Glomerular visceral epithelial cell (primary cell): Measurements from ENCODE around the gene ANKS6.

Experiments used
- DNase-seq: peaks from one replicate; pipeline ENCODE4 v3.0.0-alpha.2; 2016; ENCODE audit errors: extremely low spot score

The ANKS6 gene

DNA sequence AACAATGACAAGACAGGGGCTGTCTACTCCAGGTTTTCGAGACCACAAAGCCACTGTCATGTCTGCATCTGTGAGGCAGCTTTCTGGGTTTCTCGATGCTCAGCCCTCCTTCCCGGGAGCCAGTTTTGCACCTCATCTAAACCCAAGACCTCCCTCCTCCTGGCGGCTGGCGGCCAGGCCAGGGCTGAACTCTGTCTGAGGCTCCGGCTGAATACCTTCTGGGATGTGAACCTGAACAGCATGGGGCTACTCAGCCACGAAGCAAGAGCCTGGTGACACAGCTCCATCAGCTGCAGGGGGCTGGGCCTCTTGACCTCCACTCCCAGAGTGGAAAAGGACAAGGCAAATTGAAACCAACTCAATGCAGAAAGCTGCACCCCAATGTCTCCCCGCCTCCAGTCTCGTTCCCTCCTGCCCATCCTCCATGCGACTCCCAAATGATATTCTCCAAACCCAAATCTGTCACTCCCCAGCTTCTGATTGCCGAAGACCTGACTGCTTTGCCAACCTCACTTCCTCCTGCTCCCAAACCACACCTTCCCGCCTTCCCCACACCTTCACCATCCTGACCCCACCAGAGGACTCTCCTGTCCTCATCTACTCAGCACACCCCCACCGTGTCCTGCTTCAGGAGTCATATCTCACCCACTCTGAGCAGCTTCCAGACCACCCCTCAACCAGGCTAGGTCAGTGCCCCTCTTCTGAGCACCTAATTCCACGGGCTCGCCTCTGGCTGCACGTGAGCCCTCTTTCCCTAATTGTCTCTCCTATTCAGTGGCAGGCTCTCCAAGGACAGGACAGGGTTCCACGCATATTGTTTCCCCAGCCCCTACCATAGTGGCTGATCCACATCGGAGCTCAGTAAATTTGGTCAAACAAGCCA lies 4.5 kb downstream of the ANKS6 start:
- peak; percentile 91 for DNase-seq

GRCh38 chr9:98790842-98791607 lies 5.3 kb downstream of the ANKS6 start:
- DNase-seq, result peak; percentile 98

- no peak for DNase-seq
Measured at GRCh38 chr9:98790134-98790841, 6.1 kb downstream of the ANKS6 start.

DNA sequence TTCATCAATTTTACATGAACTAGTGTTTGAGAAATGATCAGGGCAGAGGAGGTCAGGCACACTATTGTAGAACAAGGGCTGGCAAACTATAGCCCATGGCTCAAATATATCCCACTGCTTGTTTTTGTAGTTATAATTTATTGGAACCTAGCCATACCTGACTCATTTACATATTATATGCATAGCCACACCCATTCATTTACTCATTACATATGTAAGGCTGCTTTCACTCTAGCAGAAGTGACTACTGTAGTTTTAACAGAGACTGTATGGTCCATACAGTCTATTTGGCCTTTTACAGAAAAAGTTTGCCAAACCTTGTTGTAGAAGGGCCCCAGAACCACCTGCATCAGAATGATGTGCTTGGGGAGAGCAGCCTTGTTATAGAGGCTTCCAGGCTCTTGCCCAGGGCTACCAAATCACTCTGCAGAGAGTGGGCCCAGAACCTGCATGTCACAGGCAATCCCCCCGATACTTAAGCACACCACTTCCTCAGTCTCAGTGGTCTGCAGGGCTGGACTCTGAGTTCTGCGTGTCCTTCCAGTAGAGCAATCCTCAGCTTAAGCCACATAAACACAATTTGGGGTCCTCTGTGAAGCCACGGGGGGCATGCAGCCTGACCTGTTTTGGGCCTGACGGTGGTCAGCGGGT lies 6.7 kb downstream of the ANKS6 start:
- DNase-seq, result no peak

DNA sequence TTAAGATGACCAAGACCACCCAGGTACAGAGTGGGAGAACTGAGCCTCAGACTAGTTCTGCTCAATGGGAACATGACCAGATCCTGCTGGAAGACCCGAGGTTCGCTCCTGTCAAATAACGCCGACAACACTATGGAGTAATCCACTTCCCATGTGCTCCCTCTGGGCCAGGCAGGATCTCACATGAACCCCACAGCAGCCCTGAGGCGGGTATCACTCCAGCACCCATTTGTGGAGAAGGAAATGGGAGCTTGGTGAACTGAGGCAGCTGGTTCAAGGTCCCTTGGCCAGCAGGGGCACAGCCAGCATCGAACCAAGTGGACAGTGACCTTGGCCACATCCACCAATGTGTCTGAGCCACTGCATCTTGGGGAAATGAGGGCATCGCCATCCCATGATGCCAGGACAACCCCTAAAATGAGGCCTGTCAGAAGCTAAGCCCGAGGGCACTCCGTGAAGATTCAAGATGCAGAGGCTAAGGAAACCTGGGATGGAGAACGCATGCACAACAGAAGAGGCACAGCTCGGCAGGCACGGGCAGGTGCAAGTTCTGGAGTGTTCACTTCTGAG lies 8.5 kb downstream of the ANKS6 start:
- DNase-seq, result no peak

DNA sequence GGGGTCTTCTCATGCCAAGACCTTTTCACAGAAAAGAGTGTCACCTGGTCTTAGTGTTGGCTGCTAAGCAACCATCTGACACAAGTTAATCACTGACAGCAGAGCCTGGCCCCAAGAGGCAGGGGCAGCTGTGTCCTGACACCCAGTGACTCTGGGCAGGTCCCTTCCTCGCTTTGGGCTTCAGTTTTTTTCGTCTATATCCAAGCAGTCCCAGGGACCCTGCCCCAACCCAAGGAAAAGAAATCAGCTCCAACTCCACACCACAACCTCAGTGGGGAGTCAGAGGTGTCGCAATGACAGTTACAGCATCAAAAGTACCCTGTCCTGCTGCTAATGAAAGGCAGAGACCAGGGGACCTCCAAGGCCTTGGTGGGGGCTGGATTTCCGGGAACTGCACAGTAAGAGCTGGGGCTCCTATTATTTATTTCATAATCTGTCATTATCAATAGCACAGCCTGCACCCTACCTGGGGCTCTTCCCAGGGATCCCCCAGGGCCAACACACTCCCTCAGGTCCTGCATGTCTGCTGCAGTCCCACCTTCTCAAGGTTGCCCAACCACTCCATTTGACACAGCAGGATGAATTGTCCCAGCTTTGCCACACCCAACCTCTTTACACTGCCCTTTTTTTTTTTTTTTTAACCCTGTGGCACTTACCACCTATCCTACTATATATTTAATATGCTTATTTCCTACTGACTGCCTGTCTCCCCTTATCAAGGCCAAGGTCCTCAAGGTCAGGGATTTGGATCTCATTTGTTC lies 9.4 kb downstream of the ANKS6 start:
- no peak for DNase-seq

GRCh38 chr9:98784831-98785806 lies 11.2 kb downstream of the ANKS6 start:
- DNase-seq, result no peak

DNA sequence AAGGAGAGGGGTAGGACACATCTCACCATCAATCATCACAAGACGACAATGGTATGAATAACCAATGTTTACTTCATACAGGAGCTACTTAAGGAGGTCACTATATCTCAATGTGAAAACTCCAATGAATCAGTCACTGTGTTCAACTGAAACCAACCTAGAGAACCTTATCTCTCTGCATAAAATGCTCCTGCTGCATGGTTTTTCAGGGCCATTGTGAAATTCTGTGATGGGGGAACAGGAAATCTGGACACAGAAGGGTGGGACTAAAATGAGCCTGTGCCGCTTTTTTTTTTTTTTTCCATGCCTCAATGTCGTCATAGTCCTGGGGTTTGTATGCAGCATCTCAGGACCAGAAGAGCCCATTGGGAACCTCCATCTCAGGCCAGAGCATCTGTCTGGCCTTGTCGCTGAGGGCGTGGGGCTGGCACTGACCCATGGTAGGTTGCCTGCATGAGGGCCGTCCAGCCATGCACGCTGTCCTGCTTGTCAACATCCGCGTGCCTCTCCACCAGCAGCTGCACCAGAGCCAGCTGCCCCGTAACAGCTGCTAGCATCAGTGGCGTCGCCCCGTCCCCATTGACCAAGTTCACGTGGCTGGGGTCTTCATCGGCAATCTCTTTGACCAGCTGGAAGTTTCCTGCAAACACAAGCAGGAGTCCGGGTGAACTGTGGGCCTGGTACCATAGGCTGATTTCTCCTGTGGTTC lies 12.7 kb downstream of the ANKS6 start:
- DNase-seq, result no peak

DNA sequence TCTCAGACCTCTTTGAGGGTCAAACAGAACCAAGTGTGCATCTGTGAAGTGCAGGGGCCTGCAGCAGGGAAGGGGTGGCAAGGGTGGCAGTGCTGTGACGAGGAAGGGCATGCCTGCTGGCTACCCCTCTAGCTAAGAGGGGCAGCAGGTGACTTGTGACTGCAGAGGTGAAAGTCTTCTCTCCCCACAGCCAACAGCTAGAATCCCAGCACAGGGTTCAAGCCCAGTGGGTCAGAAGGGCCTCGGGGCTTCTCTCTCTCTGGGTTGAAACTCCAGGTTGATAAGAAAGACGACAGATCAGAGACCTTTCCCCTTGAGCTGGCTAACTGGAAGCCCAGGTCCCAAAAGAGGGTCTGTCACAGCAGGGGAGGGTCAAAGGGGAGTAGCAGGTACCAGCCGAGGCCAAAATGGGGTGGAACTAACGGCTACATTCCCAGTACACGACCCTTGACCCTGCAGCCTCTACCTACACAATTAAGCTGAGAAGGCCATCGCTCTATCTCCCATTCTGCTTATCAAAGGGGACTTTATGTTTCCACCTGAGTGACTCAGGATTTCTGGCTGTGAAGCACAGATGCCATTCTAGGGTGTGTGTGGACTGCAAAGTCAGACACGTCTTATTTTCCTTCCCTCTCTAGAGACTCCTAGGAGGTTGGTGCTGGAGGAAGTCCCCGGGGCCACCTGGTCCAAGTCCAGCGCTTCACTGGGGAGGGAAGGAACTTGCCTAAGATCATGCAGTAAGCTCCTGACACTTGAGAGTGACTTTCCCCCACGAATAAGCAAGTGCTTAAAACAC lies 14.6 kb downstream of the ANKS6 start:
- no peak for DNase-seq

DNA sequence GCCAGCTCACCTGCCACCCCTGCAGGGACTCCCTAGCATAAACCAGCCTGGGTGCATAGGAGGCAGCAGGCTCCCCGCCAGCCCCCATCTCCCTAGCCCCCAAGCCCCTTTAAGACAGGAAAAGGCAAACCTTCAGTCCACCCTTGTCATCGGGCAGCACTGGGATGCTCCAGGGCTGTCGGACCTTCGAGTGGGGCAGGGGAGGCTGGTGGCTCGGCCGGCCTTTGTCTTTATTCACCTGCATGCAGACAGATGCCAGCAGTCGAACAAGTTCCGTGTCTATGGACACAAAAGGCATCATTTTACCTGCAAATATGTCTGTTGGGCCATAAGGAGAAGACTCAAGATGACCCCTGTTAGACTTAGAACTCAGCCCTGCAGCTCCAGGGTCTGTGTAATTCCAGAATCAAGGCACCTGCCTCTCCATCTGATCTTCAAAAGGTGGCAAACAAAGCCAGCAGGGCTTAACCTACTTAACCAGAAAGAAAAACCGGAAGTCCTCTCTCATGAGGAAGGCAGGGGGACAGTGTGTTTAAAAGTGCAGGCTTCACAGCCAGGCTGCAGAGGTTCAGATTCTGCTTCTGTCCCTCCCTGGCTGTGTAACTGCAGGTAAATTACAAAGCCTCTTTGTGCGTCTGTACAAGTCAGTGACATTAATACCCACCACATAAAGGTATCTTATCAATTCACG lies 16.2 kb downstream of the ANKS6 start:
- no peak for DNase-seq

GRCh38 chr9:98778711-98779530 lies 17.4 kb downstream of the ANKS6 start:
- DNase-seq, result peak; percentile 56

DNA sequence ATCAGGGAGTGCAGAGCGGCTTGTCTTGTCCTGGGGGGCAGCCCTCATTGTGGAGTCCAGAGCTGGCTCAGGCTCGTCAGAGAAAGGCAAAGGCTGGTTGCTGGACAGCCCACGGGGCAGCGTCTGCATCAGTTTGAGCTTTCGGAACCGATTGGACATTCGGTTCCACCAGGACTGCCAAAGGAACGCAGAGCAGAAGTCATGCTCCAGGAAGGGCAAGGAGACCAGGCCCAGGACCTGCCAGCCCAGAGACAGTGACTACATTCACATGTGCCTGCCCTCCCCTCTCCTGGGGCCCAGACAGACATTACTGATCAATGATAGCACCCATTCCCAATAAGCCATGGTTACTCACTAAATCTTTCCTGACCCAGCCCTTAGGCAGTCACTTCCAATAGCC lies 18.1 kb downstream of the ANKS6 start:
- DNase-seq, result no peak

GRCh38 chr9:98777618-98778017 lies 18.7 kb downstream of the ANKS6 start:
- DNase-seq, result no peak

- DNase-seq, result peak; percentile 59
Measured at GRCh38 chr9:98775831-98776441, 20.4 kb downstream of the ANKS6 start.

DNA sequence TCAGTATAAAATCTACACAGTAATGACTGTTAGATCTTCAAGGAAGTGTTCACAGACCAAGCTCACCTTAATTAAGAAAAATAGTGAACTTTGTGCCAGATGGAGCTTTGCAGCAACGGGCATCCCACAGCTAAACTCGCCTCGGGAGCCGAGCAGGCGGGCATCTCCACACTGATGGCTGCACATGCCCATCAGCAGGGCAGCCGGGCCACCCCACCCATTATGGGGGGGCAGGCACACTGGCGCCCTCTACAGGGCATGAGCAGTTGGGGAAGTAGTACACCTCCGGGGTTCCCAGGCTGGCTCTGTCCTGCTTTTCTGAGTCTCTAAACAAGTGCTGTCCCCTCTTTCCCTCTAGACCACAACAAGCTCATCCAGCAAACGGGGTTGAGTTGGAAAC lies 21.6 kb downstream of the ANKS6 start:
- DNase-seq, result peak; percentile 37

DNA sequence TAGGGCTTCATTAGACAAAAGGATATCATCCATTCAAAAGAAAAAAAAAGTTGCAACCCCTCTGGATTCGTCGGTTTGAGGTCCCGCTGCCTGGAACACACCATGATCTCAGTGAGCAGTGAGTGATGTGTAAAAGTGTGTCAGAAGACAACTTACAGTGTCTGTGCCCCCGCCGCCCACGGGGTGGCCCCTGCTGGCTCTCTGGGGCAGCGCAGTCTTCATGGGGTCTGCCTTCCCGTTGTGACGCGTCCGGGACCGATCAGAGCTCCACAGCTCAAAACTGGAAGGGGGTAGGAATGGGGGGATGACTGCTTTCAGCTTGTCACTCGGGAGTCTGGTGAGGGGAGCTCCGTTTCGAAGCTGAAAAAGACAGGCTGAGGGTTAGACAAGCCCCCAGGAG lies 22.6 kb downstream of the ANKS6 start:
- no peak for DNase-seq
